ENCODE measurements around the gene RARA.

- no peak for TF ChIP-seq EZH2 (IDR thresholded peaks at IDR 0.05)
- TF ChIP-seq POLR2AphosphoS5 (IDR thresholded peaks at IDR 0.05; ENCODE audit: borderline replicate concordance, low read depth, low read length): no peak
- no peak for TF ChIP-seq FOXP2 (optimal IDR thresholded peaks at IDR 0.05; ENCODE audit: control extremely low read depth, extremely low read length, insufficient read depth)
These were observed 65.0 kb downstream of the RARA start for GRCh38 chr17:40373999-40374398.
